ENCODE measurements around the gene SCAMP3.
"Not testable (repeated sequence)": the region's sequence is repeated elsewhere in the genome, so short reads cannot be mapped to it uniquely, and the experiment has no call there.

Gene SCAMP3

GRCh38 chr1:155294520-155295182 is 32.5 kb upstream of the SCAMP3 start:
- H3K27me3 Mint-ChIP-seq: peaks cover 17% of the 10 kb centered on the region
- peaks cover 7% of the 10 kb centered on the region for H3K4me1 Mint-ChIP-seq (ENCODE audit: low read depth)
- no peaks in the 10 kb centered on the region for H3K36me3 Mint-ChIP-seq
- H3K27ac Mint-ChIP-seq: no peak overlapping the region
- no peaks in the 10 kb centered on the region for H3K9me3 Mint-ChIP-seq (ENCODE audit: low read depth)
- no peak overlapping the region for H3K4me3 Mint-ChIP-seq

DNA sequence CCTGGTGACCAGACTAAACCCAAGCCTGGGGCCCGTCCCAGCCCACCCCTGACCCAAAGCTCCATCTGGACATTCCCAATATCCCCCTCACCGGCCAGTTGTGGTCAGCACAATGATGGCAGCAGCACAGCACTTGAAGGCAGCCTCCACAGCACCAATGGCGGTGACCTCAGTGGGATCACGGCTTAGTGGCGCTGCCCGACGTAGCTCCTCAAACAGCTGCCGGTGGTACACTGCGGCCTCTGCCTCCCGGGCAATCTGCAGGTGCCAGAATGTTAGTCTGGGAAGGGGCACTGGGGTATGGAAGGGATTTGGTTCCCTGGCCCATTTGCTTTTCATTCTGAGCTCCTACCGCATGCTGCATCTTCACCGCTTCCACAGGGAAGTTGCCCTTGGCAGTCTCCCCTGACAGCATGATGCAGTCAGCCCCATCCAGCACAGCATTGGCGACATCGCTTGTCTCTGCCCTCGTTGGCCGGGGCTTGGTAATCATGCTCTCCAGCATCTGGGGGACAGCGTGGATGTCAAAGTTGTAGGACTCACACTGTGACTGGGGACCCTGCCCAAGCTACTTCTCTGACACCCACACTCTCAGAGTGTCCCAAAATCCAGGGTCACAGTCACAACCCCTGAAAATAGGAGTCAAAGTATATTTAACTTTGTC is 31.1 kb upstream of the SCAMP3 start:
- Mint-ChIP-seq H3K27ac (no peak overlapping the region), H3K4me1 (ENCODE audit: low read depth) (peaks cover 7% of the 10 kb centered on the region), H3K4me3 (no peak overlapping the region), H3K9me3 (ENCODE audit: low read depth) (no peaks in the 10 kb centered on the region), H3K27me3 (peaks cover 17% of the 10 kb centered on the region), H3K36me3 (no peaks in the 10 kb centered on the region)

GRCh38 chr1:155291006-155291405 is 28.8 kb upstream of the SCAMP3 start:
- H3K27ac Mint-ChIP-seq; H3K4me1 Mint-ChIP-seq (ENCODE audit: low read depth); H3K36me3 Mint-ChIP-seq; H3K4me3 Mint-ChIP-seq; H3K9me3 Mint-ChIP-seq (ENCODE audit: low read depth): not testable (repeated sequence)
- peaks cover 12% of the 10 kb centered on the region for H3K27me3 Mint-ChIP-seq

- no peaks in the 10 kb centered on the region for H3K27me3 Mint-ChIP-seq
- no peak overlapping the region for H3K27ac Mint-ChIP-seq
- H3K36me3 Mint-ChIP-seq: no peaks in the 10 kb centered on the region
- no peaks in the 10 kb centered on the region for H3K9me3 Mint-ChIP-seq (ENCODE audit: low read depth)
- no peaks in the 10 kb centered on the region for H3K4me1 Mint-ChIP-seq (ENCODE audit: low read depth)
- H3K4me3 Mint-ChIP-seq: no peak overlapping the region
These were observed 25.9 kb upstream of the SCAMP3 start for GRCh38 chr1:155287987-155288543.

- H3K4me3 Mint-ChIP-seq: no peak overlapping the region
- no peak overlapping the region for H3K27ac Mint-ChIP-seq
- H3K4me1 Mint-ChIP-seq (ENCODE audit: low read depth): no peaks in the 10 kb centered on the region
- no peaks in the 10 kb centered on the region for H3K27me3 Mint-ChIP-seq
- H3K9me3 Mint-ChIP-seq (ENCODE audit: low read depth): no peaks in the 10 kb centered on the region
- H3K36me3 Mint-ChIP-seq: no peaks in the 10 kb centered on the region
These were observed 24.4 kb upstream of the SCAMP3 start for GRCh38 chr1:155286544-155286943.

DNA sequence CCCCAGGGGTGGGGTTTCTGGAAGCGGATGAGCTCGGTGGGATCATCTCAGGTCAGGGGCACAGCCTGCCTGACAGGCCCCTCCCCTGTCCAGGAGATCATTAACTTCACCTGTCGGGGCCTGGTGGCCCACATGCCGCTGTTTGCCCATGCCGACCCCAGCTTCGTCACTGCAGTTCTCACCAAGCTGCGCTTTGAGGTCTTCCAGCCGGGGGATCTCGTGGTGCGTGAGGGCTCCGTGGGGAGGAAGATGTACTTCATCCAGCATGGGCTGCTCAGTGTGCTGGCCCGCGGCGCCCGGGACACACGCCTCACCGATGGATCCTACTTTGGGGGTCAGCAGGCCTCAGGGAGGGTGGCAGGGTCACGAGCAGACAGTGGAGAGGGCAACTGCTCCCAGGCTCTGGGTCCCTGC is 23.5 kb upstream of the SCAMP3 start:
- no peak overlapping the region for H3K4me3 Mint-ChIP-seq
- H3K27ac Mint-ChIP-seq: no peak overlapping the region
- no peaks in the 10 kb centered on the region for H3K9me3 Mint-ChIP-seq (ENCODE audit: low read depth)
- no peaks in the 10 kb centered on the region for H3K4me1 Mint-ChIP-seq (ENCODE audit: low read depth)
- no peaks in the 10 kb centered on the region for H3K36me3 Mint-ChIP-seq
- H3K27me3 Mint-ChIP-seq: no peaks in the 10 kb centered on the region

DNA sequence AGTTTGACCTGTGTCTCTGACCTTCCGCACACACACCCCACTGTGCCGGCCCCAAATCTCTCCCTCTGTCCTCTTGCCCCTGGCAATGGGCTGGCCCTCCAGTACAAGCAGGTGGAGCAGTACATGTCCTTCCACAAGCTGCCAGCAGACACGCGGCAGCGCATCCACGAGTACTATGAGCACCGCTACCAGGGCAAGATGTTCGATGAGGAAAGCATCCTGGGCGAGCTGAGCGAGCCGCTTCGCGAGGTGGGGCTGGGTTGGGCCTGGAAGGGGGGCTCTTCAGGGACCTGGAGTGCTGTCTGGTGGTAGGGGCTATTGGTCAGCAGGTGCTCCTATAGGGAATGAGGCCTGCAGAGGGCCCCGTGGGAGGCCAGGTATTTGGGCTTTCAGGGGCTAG is 22.9 kb upstream of the SCAMP3 start:
- Mint-ChIP-seq H3K4me1 (ENCODE audit: low read depth) (no peaks in the 10 kb centered on the region), H3K4me3 (no peak overlapping the region), H3K36me3 (no peaks in the 10 kb centered on the region)

DNA sequence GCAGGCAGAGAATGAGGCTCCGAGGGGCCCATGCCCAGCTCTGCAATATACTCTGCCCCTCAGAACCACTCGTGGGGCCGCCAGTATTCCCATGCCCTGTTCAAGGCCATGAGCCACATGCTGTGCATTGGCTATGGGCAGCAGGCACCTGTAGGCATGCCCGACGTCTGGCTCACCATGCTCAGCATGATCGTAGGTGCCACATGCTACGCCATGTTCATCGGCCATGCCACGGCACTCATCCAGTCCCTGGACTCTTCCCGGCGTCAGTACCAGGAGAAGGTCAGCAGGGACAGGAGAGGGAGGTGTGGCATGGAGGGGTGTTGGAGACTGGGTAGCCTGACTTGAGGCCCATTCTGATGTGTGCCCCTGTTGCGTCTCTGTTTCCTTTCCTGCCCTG is 22.3 kb upstream of the SCAMP3 start:
- H3K4me3 Mint-ChIP-seq: no peak overlapping the region
- H3K27me3 Mint-ChIP-seq: no peaks in the 10 kb centered on the region
- H3K4me1 Mint-ChIP-seq (ENCODE audit: low read depth): no peaks in the 10 kb centered on the region
- no peak overlapping the region for H3K27ac Mint-ChIP-seq
- no peaks in the 10 kb centered on the region for H3K36me3 Mint-ChIP-seq
- H3K9me3 Mint-ChIP-seq (ENCODE audit: low read depth): no peaks in the 10 kb centered on the region

More for the DNA sequence above, 22.9 kb upstream of the SCAMP3 start:
- Mint-ChIP-seq H3K27ac (no peak overlapping the region), H3K27me3 (no peaks in the 10 kb centered on the region), H3K9me3 (ENCODE audit: low read depth) (no peaks in the 10 kb centered on the region)

DNA sequence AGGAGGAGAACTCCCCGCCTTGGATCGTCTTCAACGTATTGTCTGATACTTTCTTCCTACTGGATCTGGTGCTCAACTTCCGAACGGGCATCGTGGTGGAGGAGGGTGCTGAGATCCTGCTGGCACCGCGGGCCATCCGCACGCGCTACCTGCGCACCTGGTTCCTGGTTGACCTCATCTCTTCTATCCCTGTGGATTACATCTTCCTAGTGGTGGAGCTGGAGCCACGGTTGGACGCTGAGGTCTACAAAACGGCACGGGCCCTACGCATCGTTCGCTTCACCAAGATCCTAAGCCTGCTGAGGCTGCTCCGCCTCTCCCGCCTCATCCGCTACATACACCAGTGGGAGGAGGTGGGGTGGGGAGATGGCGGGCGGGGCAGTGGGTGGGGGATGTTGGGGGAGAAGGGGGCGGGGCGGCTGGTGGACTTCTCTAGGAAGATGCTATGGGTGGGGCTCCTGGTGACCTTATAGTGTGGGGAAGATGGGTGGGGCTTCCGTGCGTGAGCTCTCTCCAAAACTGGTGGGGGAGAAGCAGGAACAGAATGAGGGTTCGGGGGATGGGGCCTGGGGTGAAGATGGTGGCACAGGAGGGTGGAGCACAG is 20.4 kb upstream of the SCAMP3 start:
- Mint-ChIP-seq H3K27me3 (no peaks in the 10 kb centered on the region), H3K9me3 (ENCODE audit: low read depth) (no peaks in the 10 kb centered on the region), H3K36me3 (no peaks in the 10 kb centered on the region), H3K4me3 (no peak overlapping the region), H3K27ac (no peak overlapping the region), H3K4me1 (ENCODE audit: low read depth) (peaks cover 5% of the 10 kb centered on the region)

GRCh38 chr1:155279268-155279667 is 17.1 kb upstream of the SCAMP3 start:
- Mint-ChIP-seq H3K27me3 (no peaks in the 10 kb centered on the region), H3K27ac (no peak overlapping the region), H3K36me3 (no peaks in the 10 kb centered on the region), H3K4me1 (ENCODE audit: low read depth) (peaks cover 18% of the 10 kb centered on the region), H3K9me3 (ENCODE audit: low read depth) (no peaks in the 10 kb centered on the region), H3K4me3 (no peak overlapping the region)

- Mint-ChIP-seq H3K4me3 (peak overlapping the region; percentile 65), H3K36me3 (no peaks in the 10 kb centered on the region), H3K9me3 (ENCODE audit: low read depth) (no peaks in the 10 kb centered on the region), H3K27ac (peak overlapping the region; percentile 78), H3K27me3 (no peaks in the 10 kb centered on the region), H3K4me1 (ENCODE audit: low read depth) (peaks cover 20% of the 10 kb centered on the region)
These were observed 16.6 kb upstream of the SCAMP3 start for GRCh38 chr1:155278689-155279160.

DNA sequence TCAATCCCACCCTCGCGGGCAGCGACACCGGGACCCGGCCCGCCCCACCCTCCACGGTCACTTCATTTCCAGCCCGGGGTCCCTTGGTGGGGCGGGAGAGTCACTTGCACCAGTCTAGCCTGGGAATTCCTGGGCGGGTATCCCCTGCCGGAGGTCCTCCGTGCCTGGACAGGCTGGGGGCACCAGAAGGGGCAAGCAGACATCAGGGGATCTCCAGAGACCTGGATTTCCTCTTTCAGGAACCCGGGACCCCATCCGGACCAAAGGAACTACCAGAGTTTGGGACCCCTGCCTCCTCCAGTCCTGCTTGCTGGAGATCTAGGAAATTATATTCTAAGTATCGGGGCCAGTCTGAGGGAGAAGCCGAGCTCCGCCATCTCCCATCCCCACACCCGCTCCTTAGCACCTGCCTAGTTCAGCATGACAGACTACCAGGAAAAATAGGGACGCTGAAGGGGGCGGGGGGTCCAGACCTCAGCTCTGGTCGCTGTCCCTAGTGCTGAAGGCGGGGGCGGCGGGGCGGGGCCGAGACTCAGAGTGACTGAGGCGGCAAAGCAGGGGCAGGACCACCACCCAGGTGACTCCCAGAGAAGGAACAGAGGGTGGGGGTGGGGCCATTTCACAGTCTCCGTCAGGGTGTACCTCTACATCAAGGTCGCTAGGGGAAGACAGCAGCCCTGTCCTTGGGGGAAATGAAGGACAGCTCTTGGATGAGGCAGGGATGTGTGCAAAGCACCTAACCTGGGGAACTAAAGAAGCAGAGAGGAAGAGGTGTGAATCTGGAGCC is 15.9 kb upstream of the SCAMP3 start:
- Mint-ChIP-seq H3K9me3 (ENCODE audit: low read depth) (no peaks in the 10 kb centered on the region), H3K4me1 (ENCODE audit: low read depth) (peaks cover 24% of the 10 kb centered on the region), H3K27ac (no peak overlapping the region), H3K27me3 (no peaks in the 10 kb centered on the region), H3K4me3 (peak overlapping the region; percentile 67), H3K36me3 (no peaks in the 10 kb centered on the region)

DNA sequence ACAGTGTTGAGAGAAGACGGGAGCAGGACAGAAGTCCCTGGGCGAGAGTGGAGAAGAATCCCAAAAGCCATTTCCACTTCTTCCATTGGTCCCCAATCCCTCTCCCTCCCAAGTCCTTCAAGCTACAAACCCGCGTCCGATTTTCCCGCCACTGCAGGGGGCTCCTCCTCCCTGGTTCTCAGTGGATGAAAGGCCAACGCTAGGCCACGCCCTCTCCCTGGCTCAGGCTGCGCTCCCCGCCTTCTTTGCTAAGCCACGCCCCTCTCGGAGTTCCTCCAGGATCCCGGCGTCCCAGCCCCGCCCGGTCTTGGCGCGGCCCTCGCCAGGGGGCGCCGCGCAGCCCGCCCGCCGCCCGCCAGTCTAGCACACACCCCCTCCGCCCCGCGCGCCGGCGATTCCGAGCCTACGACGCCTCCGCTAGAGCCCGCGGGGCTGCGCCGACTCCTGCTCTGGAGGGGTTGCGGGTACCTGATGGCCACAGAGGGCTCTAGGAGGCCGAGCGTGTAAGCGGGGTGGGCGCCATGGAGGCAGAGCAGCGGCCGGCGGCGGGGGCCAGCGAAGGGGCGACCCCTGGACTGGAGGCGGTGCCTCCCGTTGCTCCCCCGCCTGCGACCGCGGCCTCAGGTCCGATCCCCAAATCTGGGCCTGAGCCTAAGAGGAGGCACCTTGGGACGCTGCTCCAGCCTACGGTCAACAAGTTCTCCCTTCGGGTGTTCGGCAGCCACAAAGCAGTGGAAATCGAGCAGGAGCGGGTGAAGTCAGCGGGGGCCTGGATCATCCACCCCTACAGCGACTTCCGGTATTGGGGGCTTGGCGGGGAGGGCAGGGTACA is 15.1 kb upstream of the SCAMP3 start, which contains the start of gene HCN3:
HCN3 (plus strand) TSS at position 394 of the 832 bp plus-strand sequence; CDS start at position 522, 128 bp downstream.
- peaks cover 31% of the 10 kb centered on the region for H3K4me1 Mint-ChIP-seq (ENCODE audit: low read depth)
- peak within 1 kb of the TSS; percentile 82 for H3K4me3 Mint-ChIP-seq
- no peaks in the 10 kb centered on the region for H3K9me3 Mint-ChIP-seq (ENCODE audit: low read depth)
- H3K36me3 Mint-ChIP-seq: peaks cover 5% of the 10 kb centered on the region
- peak within 1 kb of the TSS; percentile 22 for H3K27ac Mint-ChIP-seq
- no peaks in the 10 kb centered on the region for H3K27me3 Mint-ChIP-seq
